Sigmoid colon (tissue), 7 donors: Measurements from ENCODE around the gene RNASEH2A. TPM values are rescaled to one million over a fixed set of nuclear protein-coding genes. Genes with fewer than 3 reads are reported as not detected.

Experiments
- DNase-seq: peaks from one replicate; pipeline ENCODE4 v3.0.0-alpha.2; 2019
- H3K27ac ChIP-seq, 4 donors: fragments of 200-600 bp; sonication (generic); one replicate each; pipeline ENCODE4 v1.5.1; 2016 to 2019; ENCODE audit warnings: mild to moderate bottlenecking in 1 of 4
- H3K27me3 ChIP-seq, 3 donors: fragments of 200-600 bp; sonication (generic); one replicate each; pipeline ENCODE4 v1.5.1; 2019; ENCODE audit warnings: mild to moderate bottlenecking in 1 of 3
- H3K36me3 ChIP-seq, 4 donors: fragments of 200-600 bp; sonication (generic); one replicate each; pipeline ENCODE4 v1.5.1; 2016 to 2019
- H3K4me1 ChIP-seq, 4 donors: fragments of 200-600 bp; sonication (generic); one replicate each; pipeline ENCODE4 v1.5.1; 2017 to 2019
- H3K4me3 ChIP-seq, 4 donors: fragments of 200-600 bp; sonication (generic); one replicate each; pipeline ENCODE4 v1.5.1; 2017 to 2019; ENCODE audit warnings: mild to moderate bottlenecking in 2 of 4, moderate library complexity in 1 of 4
- H3K9me3 ChIP-seq, 4 donors: fragments of 200-600 bp in 3 of 4; sonication (generic) in 3 of 4; one replicate each; pipeline versions ENCODE4 v1.5.1 to v1.6.1; 2013 to 2019
- EP300 ChIP-seq, 4 donors: sonication (generic); formaldehyde crosslinking; IDR thresholded peaks; one replicate each; pipeline ENCODE4 v1.6.1; 2017; ENCODE audit warnings: antibody characterized with exemption in 4 of 4
- POLR2A ChIP-seq, 2 donors: fragments of 450-650 bp; IDR thresholded peaks; one replicate each; pipeline ENCODE4 v1.6.1; 2016; ENCODE audit warnings: antibody characterized with exemption in 2 of 2, mild to moderate bottlenecking in 2 of 2, moderate library complexity in 2 of 2
- POLR2AphosphoS5 ChIP-seq, 4 donors: sonication (generic); formaldehyde crosslinking; IDR thresholded peaks; one replicate each; pipeline ENCODE4 v1.6.1; 2017; ENCODE audit warnings: antibody characterized with exemption in 4 of 4
- WGBS, 2 donors: extraction: QIAGEN DNeasy Blood & Tissue Kit; methylation state at CpG; one replicate each; pipeline ENCODE4 v1.1.7; 2013; 5-methylcytosine and 5-hydroxymethylcytosine counted together
- intact Hi-C: fragments of 100-400 bp; cut with DNase I; formaldehyde crosslinking; loops from one replicate; pipeline ENCODE4 v1.15.1; 2023
- polyA plus RNA-seq, 3 donors: library from polyadenylated mRNA; stranded (reverse); fragments of 200-250 nt; gene quantifications; one replicate each; pipeline ENCODE4 v1.2.3, GENCODE V29; 2013
- total RNA-seq, 4 donors: library from RNA; depleted of rRNA; stranded (reverse); fragments of >200 nt; gene quantifications; one replicate each; pipeline ENCODE4 v1.1.0, GENCODE V29; 2016
- TF ChIP-seq, protein P1 (sequence below), 4 experiments: fragments of 450-650 bp in 3 of 4; fragments of 200-600 bp in 1 of 4; IDR thresholded peaks; one replicate each; pipeline ENCODE4 v1.5.1; 2016 to 2019; ENCODE audit warnings: antibody characterized with exemption in 4 of 4, mild to moderate bottlenecking in 3 of 4, moderate library complexity in 2 of 4
- donor health status: healthy with polysubstance abuse.
- donor health status: Bipolar disorder and iron deficiency.
- donor health status: healthy.

The RNASEH2A gene
- total and polyA plus RNA-seq, 7 donors = 1.9 to 22.1 (median 3.7) TPM

DNA sequence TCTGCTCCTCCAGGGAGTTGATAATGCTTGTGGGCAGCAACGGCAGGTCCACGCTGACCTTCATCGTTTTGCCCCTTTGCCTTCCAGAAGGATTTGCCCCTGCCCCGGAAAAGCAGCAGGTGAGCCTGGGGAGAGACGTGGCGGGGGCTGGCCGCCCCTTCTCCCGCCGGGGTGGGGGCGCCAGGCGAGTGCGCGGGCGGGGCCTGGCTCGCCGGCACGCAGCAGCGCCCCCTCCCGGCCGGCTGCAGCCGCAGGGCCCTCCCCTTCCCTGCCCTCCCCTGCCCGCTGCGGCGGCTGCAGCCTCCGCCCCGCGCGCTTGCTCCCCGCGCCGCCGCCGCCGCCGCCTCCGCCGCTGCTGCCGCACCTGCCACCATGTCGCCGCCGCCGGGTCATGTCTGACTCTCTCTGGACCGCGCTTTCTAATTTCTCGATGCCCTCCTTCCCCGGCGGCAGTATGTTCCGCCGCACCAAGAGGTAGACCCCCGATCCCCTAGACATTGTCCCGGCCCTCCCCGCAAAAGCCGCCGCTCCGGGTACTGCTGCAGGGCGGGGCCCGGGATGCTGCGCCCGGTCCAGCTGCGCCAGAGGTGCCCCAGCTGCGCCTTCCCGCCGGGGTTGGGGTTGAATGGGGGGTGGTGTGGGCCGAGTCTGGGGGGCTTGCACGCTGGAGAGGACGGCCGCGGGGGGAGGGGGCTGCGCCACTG lies 31.9 kb downstream of the RNASEH2A start, which contains the start of gene MAST1:
Gene MAST1, plus strand, starts transcription at position 334 of the 704 bp plus-strand sequence. Its CDS starts 58 bp downstream, at position 392.
- intact Hi-C loops = no loop called here
- no peak for DNase-seq
- Histone ChIP-seq H3K4me3 (peak within 1 kb of the TSS in 3 of 4 donors; percentile 24 to 38 (median 32)), H3K9me3 (no peaks in the 10 kb centered on the region), H3K27me3 (peaks cover 76 to 100% (median 95%) of the 10 kb centered on the region in 3 donors), H3K4me1 (peaks cover 0 to 35% (median 29%) of the 10 kb centered on the region in 4 donors), H3K36me3 (no peaks in the 10 kb centered on the region), H3K27ac (no peak within 1 kb of the TSS)
- TF ChIP-seq, protein P1, sequence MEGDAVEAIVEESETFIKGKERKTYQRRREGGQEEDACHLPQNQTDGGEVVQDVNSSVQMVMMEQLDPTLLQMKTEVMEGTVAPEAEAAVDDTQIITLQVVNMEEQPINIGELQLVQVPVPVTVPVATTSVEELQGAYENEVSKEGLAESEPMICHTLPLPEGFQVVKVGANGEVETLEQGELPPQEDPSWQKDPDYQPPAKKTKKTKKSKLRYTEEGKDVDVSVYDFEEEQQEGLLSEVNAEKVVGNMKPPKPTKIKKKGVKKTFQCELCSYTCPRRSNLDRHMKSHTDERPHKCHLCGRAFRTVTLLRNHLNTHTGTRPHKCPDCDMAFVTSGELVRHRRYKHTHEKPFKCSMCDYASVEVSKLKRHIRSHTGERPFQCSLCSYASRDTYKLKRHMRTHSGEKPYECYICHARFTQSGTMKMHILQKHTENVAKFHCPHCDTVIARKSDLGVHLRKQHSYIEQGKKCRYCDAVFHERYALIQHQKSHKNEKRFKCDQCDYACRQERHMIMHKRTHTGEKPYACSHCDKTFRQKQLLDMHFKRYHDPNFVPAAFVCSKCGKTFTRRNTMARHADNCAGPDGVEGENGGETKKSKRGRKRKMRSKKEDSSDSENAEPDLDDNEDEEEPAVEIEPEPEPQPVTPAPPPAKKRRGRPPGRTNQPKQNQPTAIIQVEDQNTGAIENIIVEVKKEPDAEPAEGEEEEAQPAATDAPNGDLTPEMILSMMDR (IDR thresholded peaks at IDR 0.05) = peak in 1 of 4 experiments; percentile 41
- TF ChIP-seq POLR2A (IDR thresholded peaks at IDR 0.05) (no peak), EP300 (IDR thresholded peaks at IDR 0.05) (no peak), POLR2AphosphoS5 (IDR thresholded peaks at IDR 0.05) (no peak)
- 1% methylated on average over 69 of the region's 69 CpGs for WGBS, 2 donors

DNA sequence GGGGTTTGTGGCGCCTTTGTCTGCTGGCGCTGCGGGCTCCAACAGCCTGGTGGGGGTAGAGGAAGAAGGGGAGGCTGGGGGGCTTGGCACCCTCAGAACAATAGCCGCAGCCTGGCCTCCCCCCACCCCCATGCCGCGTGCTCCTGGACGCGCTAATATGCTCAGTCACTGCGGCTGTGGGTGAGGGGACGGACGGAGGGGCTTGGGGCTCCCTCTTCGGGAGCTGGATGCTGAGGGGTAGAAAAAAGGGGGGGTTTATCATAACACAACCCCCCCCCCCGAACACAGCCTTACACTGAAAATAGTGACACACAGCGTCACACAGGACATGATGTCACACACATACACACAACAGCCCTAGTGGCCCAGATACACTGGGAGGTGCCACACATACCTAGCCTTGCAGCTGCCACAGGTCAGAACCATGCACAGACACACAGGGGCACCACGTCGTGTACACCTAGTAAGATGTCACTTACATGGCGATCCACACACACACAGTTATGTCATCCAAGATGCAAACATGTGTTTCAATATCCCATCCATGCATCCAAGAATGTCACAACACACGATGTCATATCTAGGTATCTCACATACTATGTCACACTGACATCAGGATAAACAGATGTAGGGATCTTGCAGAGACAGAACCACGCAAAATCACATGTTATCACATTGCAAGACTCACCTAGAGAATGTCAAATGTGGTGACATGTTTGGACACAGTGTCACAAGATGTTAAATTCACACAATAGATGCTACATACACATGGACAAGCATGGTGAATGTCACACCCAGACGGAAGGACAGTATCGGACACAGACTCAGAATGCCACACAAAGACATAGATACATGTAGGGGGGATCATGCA lies 32.7 kb downstream of the RNASEH2A start:
- Histone ChIP-seq H3K27me3 (peaks cover 72 to 100% (median 91%) of the 10 kb centered on the region in 3 donors), H3K36me3 (no peaks in the 10 kb centered on the region), H3K4me1 (peaks cover 0 to 27% (median 21%) of the 10 kb centered on the region in 4 donors), H3K27ac (no peak overlapping the region), H3K4me3 (peak overlapping the region in 3 of 4 donors; percentile 24 to 38 (median 32)), H3K9me3 (no peaks in the 10 kb centered on the region)
- TF ChIP-seq, protein P1 (IDR thresholded peaks at IDR 0.05) = no peak
- no peak for TF ChIP-seq POLR2A (IDR thresholded peaks at IDR 0.05)
- TF ChIP-seq EP300 (IDR thresholded peaks at IDR 0.05) = no peak
- TF ChIP-seq POLR2AphosphoS5 (IDR thresholded peaks at IDR 0.05) = no peak
- DNase-seq = no peak
- WGBS, 2 donors = 14 to 22% methylated on average over 21 of the region's 21 CpGs
- intact Hi-C loops = no loop called here

- H3K27ac ChIP-seq = no peak overlapping the region
- 20 to 25% methylated on average over 43 of the region's 43 CpGs for WGBS, 2 donors
- H3K9me3 ChIP-seq = no peaks in the 10 kb centered on the region
- H3K27me3 ChIP-seq = peaks cover 60 to 93% (median 81%) of the 10 kb centered on the region in 3 donors
- peaks cover 0 to 23% (median 17%) of the 10 kb centered on the region in 4 donors for H3K4me1 ChIP-seq
- DNase-seq = no peak
- no peaks in the 10 kb centered on the region for H3K36me3 ChIP-seq
- intact Hi-C loops = no loop called here
- H3K4me3 ChIP-seq = peak overlapping the region in 1 of 4 donors; percentile 15
- TF ChIP-seq POLR2AphosphoS5 (IDR thresholded peaks at IDR 0.05) = no peak
- TF ChIP-seq, protein P1 (IDR thresholded peaks at IDR 0.05) = no peak
- no peak for TF ChIP-seq EP300 (IDR thresholded peaks at IDR 0.05)
- no peak for TF ChIP-seq POLR2A (IDR thresholded peaks at IDR 0.05)
These were observed 34.0 kb downstream of the RNASEH2A start for GRCh38 chr19:12840091-12841079.

- Histone ChIP-seq H3K4me3 (peak overlapping the region in 1 of 4 donors; percentile 15), H3K4me1 (peaks cover 0 to 23% (median 17%) of the 10 kb centered on the region in 4 donors), H3K27ac (no peak overlapping the region), H3K36me3 (no peaks in the 10 kb centered on the region), H3K27me3 (peaks cover 53 to 87% (median 75%) of the 10 kb centered on the region in 3 donors), H3K9me3 (no peaks in the 10 kb centered on the region)
- DNase-seq = no peak
- TF ChIP-seq POLR2AphosphoS5 (IDR thresholded peaks at IDR 0.05) (no peak), POLR2A (IDR thresholded peaks at IDR 0.05) (no peak), EP300 (IDR thresholded peaks at IDR 0.05) (no peak)
- TF ChIP-seq, protein P1 (IDR thresholded peaks at IDR 0.05) = no peak
- intact Hi-C loops = no loop called here
- WGBS, 2 donors = 3 to 8% methylated on average over 29 of the region's 29 CpGs
These were observed 34.7 kb downstream of the RNASEH2A start for GRCh38 chr19:12841094-12841493.
